Spleen (tissue), 7 donors: Measurements from ENCODE around the gene POU2AF3.

Source experiments
- CTCF ChIP-seq, 11 experiments: fragments of 200-600 bp in 7 of 11; fragments of 450-650 bp in 4 of 11; sonication (generic) in 4 of 11; IDR thresholded peaks in 8 of 11; conservative IDR thresholded peaks in 3 of 11; 1 replicate in 7 of 11; 2 replicates in 4 of 11; pipeline versions ENCODE4 v1.4.0 to v1.8.0; 2016 to 2021; ENCODE audit warnings: antibody characterized with exemption in 11 of 11, inconsistent platforms in 4 of 11, mild to moderate bottlenecking in 1 of 11
- POLR2AphosphoS5 ChIP-seq, 3 donors: sonication (generic); formaldehyde crosslinking; IDR thresholded peaks; one replicate each; pipeline ENCODE4 v1.5.1; 2017; ENCODE audit warnings: antibody characterized with exemption in 3 of 3
- donor health status: DM: no; HTN: no; CAD: no; lungs with moderate emphysema.
- donor health status: DM: no; HTN: no; CAD: no.
- donor health status: DM: no; HTN: no; CAD: no.

DNA sequence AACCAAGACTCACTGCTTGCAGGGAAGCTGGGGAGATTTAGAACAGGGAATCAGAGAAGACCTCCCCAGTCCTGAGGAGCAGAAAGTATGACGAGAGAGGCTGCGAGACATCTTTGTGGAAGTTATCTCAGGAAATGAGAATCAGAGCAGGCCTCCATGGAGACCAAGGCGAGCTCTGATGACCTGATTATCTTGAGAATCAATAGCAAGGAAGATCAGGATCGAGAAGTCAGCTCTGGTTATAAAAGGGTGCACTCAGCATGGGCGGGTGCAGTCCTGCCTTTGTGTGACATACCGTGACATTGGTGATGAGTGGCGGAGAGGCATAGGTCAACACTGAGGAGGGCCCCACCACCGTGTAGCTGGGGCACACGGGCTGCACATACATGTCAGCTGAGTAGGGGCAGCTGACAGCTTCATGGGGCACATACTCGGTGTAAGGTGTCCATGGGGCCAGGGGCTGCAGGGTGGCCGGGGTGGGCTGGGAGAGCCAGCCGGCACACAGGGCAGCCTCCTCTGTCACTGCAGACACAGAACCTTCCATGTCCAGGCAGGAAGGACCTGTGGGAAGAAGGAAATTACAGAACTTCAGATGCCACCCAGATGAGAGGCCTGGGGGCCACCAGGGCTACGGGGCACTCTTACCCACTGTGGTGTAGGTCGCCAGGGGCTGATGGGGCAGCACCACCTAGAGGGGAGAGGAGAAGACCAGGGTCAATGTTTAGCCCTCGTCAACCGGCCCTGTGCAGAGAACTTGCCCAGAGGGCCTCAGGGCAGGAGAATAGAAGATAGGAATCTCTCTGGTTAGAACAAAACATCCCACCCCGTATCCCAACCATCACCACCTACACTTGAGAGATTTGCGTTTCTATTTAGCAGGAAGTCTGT is 59.0 kb downstream of the POU2AF3 start:
- TF ChIP-seq CTCF (IDR thresholded peaks at IDR 0.05 in 8 of 11, conservative IDR thresholded peaks at IDR 0.05 in 3 of 11) (no peak), POLR2AphosphoS5 (IDR thresholded peaks at IDR 0.05) (peak in 1 of 3 donors; percentile 16)
